ENCODE measurements around the gene CHM. TPM values are rescaled to one million over a fixed set of nuclear protein-coding genes. Genes with fewer than 3 reads are reported as not detected.
A peak's percentile ranks its signal among the peaks of the same experiment; 100 is the strongest.
"Not testable (repeated sequence)": the region's sequence is repeated elsewhere in the genome, so short reads cannot be mapped to it uniquely, and the experiment has no call there.

CHM gene
- polyA plus RNA-seq, 4 donors = 5.6 to 15.6 (median 7.1) TPM

DNA sequence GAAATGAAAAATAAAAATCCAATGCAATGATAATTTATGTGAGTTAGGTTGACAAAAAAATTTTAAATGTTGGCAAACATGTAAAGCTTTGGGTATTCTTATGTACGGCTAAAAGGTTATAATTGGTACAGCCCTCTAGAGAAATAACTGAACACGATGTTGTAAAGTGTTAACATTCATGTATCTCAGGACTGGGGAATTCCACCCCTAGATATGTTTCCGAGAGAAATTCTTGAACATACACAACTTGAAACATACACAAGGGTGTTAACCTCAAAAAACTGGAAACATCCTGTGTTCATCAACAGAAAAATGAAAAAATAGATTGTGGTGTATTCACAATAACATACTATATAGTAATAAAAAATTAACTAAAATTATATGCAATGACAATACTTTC is 91.8 kb downstream of the CHM start:
- WGBS, 3 donors = 83 to 98% (median 87%) methylated on average over 3 of the region's 3 CpGs
- Histone ChIP-seq H3K9me3 (ENCODE audit: control insufficient read depth in 2 of 2, insufficient read depth in 1 of 2, low read depth in 1 of 2, low read length in 1 of 2) (peaks cover 0 to 3% of the 10 kb centered on the region in 2 donors), H3K36me3 (ENCODE audit: control insufficient read depth in 3 of 3, insufficient read depth in 2 of 3, low read depth in 1 of 3, low read length in 3 of 3) (peaks cover 0 to 12% (median 0%) of the 10 kb centered on the region in 3 donors), H3K4me3 (ENCODE audit: low read depth in 1 of 3, low read length in 3 of 3) (no peak overlapping the region), H3K27me3 (ENCODE audit: control insufficient read depth in 3 of 3, insufficient read depth in 3 of 3, low read length in 3 of 3) (no peaks in the 10 kb centered on the region), H3K4me1 (ENCODE audit: control insufficient read depth in 3 of 3, insufficient read depth in 2 of 3, low read depth in 1 of 3, low read length in 2 of 3) (no peaks in the 10 kb centered on the region), H3K27ac (ENCODE audit: low read depth in 1 of 3, low read length in 2 of 3) (no peak overlapping the region)
- DNase-seq (no peak), FAIRE-seq (no peak)

DNA sequence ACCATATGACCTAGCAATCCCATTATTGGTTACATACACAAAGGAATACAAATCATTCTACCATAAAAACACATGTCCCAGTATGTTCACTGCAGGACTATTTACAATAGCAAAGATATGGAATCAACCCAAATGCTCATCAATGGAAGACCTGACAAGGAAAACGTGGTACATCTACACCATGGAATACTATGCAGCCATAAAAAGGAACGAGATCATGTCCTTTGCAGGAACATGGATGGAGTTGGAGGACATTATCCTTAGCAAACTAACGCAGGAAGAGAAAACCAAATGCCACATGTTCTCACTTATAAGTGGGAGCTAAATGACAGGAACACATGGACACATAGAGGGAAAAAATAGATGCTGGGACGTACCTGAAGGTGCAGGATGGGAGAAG is 102.6 kb downstream of the CHM start:
- not testable (repeated sequence) for H3K4me3 ChIP-seq (ENCODE audit: low read depth in 1 of 3, low read length in 3 of 3); DNase-seq; FAIRE-seq; H3K27me3 ChIP-seq (ENCODE audit: control insufficient read depth in 3 of 3, insufficient read depth in 3 of 3, low read length in 3 of 3); H3K27ac ChIP-seq (ENCODE audit: low read depth in 1 of 3, low read length in 2 of 3); H3K4me1 ChIP-seq (ENCODE audit: control insufficient read depth in 3 of 3, insufficient read depth in 2 of 3, low read depth in 1 of 3, low read length in 2 of 3); H3K36me3 ChIP-seq (ENCODE audit: control insufficient read depth in 3 of 3, insufficient read depth in 2 of 3, low read depth in 1 of 3, low read length in 3 of 3)
- H3K9me3 ChIP-seq (ENCODE audit: control insufficient read depth in 2 of 2, insufficient read depth in 1 of 2, low read depth in 1 of 2, low read length in 1 of 2) = peaks cover 0 to 16% of the 10 kb centered on the region in 2 donors
- WGBS, 3 donors = 78 to 92% (median 91%) methylated on average over 4 of the region's 4 CpGs

DNA sequence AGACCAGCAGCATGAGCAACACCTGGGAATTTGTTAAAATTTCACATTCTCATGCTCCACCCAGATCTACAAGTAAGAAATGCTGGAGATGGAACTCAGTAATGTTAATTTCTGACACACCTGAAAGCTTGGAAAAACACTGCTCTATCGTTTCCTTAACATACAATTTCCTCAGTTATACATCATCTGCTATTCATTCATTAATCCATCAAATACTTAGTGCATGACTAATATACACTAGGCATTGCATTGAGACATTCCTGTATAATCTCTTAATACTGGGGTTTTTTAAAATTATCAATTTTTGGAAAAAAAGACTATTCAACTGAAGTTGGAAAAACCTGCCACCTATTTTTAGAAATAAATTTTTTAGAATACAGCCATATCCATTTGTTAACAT is 106.1 kb downstream of the CHM start:
- Histone ChIP-seq H3K27me3 (ENCODE audit: control insufficient read depth in 3 of 3, insufficient read depth in 3 of 3, low read length in 3 of 3) (no peaks in the 10 kb centered on the region), H3K36me3 (ENCODE audit: control insufficient read depth in 3 of 3, insufficient read depth in 2 of 3, low read depth in 1 of 3, low read length in 3 of 3) (peaks cover 0 to 4% (median 2%) of the 10 kb centered on the region in 3 donors), H3K9me3 (ENCODE audit: control insufficient read depth in 2 of 2, insufficient read depth in 1 of 2, low read depth in 1 of 2, low read length in 1 of 2) (peaks cover 0 to 10% of the 10 kb centered on the region in 2 donors), H3K4me1 (ENCODE audit: control insufficient read depth in 3 of 3, insufficient read depth in 2 of 3, low read depth in 1 of 3, low read length in 2 of 3) (no peaks in the 10 kb centered on the region), H3K27ac (ENCODE audit: low read depth in 1 of 3, low read length in 2 of 3) (no peak overlapping the region), H3K4me3 (ENCODE audit: low read depth in 1 of 3, low read length in 3 of 3) (no peak overlapping the region)
- DNase-seq (no peak), FAIRE-seq (no peak)
- 73 to 91% (median 89%) methylated on average over 1 of the region's 1 CpG for WGBS, 3 donors

DNA sequence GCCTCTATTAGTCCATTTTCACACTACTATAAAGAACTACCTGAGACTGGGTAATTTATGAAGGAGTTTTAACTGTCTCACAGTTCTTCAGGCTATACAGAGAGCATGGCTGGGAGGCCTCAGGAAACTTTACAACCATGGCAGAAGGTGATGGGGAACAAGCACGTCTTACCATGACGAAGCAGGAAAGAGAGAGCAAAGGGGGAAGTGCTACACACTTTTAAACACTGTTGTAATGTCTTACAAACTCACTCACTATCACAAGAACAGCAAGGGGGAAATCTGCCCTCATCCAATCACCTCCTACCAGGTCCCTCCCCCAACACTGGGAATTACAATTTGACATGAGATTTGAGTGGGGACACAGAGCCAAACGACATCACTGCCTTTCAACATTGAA is 107.4 kb downstream of the CHM start:
- not testable (repeated sequence) for H3K9me3 ChIP-seq (ENCODE audit: control insufficient read depth in 2 of 2, insufficient read depth in 1 of 2, low read depth in 1 of 2, low read length in 1 of 2); H3K36me3 ChIP-seq (ENCODE audit: control insufficient read depth in 3 of 3, insufficient read depth in 2 of 3, low read depth in 1 of 3, low read length in 3 of 3); H3K4me1 ChIP-seq (ENCODE audit: control insufficient read depth in 3 of 3, insufficient read depth in 2 of 3, low read depth in 1 of 3, low read length in 2 of 3); FAIRE-seq; H3K4me3 ChIP-seq (ENCODE audit: low read depth in 1 of 3, low read length in 3 of 3); H3K27me3 ChIP-seq (ENCODE audit: control insufficient read depth in 3 of 3, insufficient read depth in 3 of 3, low read length in 3 of 3); DNase-seq; H3K27ac ChIP-seq (ENCODE audit: low read depth in 1 of 3, low read length in 2 of 3)
- WGBS, 3 donors = 54 to 86% (median 79%) methylated on average over 3 of the region's 3 CpGs

DNA sequence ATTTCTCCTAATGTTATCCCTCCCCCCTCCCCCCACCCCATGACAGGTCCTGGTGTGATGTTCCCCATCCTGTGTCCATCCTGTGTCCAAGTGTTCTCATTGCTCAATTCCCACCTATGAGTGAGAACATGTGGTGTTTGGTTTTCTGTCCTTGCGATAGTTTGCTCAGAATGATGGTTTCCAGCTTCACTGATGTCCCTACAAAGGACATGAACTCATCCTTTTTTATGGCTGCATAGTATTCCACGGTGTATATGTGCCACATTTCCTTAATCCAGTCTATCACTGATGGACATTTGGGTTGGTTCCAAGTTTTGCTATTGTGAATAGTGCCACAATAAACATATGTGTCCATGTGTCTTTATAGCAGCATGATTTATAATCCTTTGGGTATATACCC is 113.0 kb downstream of the CHM start:
- not testable (repeated sequence) for H3K4me1 ChIP-seq (ENCODE audit: control insufficient read depth in 3 of 3, insufficient read depth in 2 of 3, low read depth in 1 of 3, low read length in 2 of 3); H3K36me3 ChIP-seq (ENCODE audit: control insufficient read depth in 3 of 3, insufficient read depth in 2 of 3, low read depth in 1 of 3, low read length in 3 of 3); H3K4me3 ChIP-seq (ENCODE audit: low read depth in 1 of 3, low read length in 3 of 3); FAIRE-seq; H3K27ac ChIP-seq (ENCODE audit: low read depth in 1 of 3, low read length in 2 of 3); DNase-seq; H3K9me3 ChIP-seq (ENCODE audit: control insufficient read depth in 2 of 2, insufficient read depth in 1 of 2, low read depth in 1 of 2, low read length in 1 of 2); H3K27me3 ChIP-seq (ENCODE audit: control insufficient read depth in 3 of 3, insufficient read depth in 3 of 3, low read length in 3 of 3)
- 74 to 96% (median 91%) methylated on average over 2 of the region's 2 CpGs for WGBS, 3 donors

DNA sequence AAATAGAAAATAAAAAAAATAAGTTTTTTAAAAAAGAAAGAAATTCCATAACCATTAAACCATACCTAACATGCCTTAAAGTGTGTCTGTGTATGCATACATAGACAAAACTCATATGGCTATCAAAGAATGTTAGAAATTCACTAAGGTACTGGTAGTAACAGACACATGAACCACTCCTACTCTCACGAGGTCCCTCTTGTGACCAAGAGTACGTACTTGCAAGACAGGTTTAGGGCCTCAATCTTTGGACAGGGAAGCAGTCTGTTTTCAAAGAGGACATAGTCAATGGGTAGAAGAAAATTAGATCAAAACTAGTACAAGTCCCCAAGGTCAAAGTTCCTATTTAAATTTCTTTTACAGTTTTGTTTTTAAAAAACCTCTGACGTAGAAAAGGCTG is 117.3 kb downstream of the CHM start:
- Histone ChIP-seq H3K4me3 (ENCODE audit: low read depth in 1 of 3, low read length in 3 of 3) (no peak overlapping the region), H3K4me1 (ENCODE audit: control insufficient read depth in 3 of 3, insufficient read depth in 2 of 3, low read depth in 1 of 3, low read length in 2 of 3) (no peaks in the 10 kb centered on the region), H3K36me3 (ENCODE audit: control insufficient read depth in 3 of 3, insufficient read depth in 2 of 3, low read depth in 1 of 3, low read length in 3 of 3) (no peaks in the 10 kb centered on the region), H3K27ac (ENCODE audit: low read depth in 1 of 3, low read length in 2 of 3) (no peak overlapping the region), H3K9me3 (ENCODE audit: control insufficient read depth in 2 of 2, insufficient read depth in 1 of 2, low read depth in 1 of 2, low read length in 1 of 2) (no peaks in the 10 kb centered on the region), H3K27me3 (ENCODE audit: control insufficient read depth in 3 of 3, insufficient read depth in 3 of 3, low read length in 3 of 3) (no peaks in the 10 kb centered on the region)
- FAIRE-seq = no peak
- 59 to 74% (median 65%) methylated on average over 3 of the region's 3 CpGs for WGBS, 3 donors
- peak; percentile 5 to 29 for DNase-seq

DNA sequence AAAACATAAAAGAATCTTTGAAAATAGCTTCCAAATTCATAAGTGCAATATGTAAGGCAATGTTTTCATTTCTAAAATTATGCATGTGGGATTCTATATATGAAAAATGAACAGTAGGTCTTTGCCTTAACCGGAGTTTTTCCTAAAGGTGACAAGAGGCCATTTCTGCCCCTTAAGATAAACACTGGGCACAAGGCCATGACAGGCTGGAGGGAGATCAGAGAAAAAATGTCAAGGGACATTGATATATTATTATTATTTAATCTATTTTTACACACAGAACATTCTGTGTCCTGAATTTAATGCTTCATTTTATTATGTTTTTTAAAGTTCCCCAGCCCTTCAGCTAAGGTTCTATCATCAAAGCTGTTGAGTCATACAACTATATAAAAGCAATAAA is 118.8 kb downstream of the CHM start:
- H3K9me3 ChIP-seq (ENCODE audit: control insufficient read depth in 2 of 2, insufficient read depth in 1 of 2, low read depth in 1 of 2, low read length in 1 of 2) = no peaks in the 10 kb centered on the region
- FAIRE-seq (no peak), DNase-seq (no peak)
- no peak overlapping the region for H3K4me3 ChIP-seq (ENCODE audit: low read depth in 1 of 3, low read length in 3 of 3)
- no peaks in the 10 kb centered on the region for H3K27me3 ChIP-seq (ENCODE audit: control insufficient read depth in 3 of 3, insufficient read depth in 3 of 3, low read length in 3 of 3)
- no peaks in the 10 kb centered on the region for H3K36me3 ChIP-seq (ENCODE audit: control insufficient read depth in 3 of 3, insufficient read depth in 2 of 3, low read depth in 1 of 3, low read length in 3 of 3)
- H3K4me1 ChIP-seq (ENCODE audit: control insufficient read depth in 3 of 3, insufficient read depth in 2 of 3, low read depth in 1 of 3, low read length in 2 of 3) = no peaks in the 10 kb centered on the region
- WGBS, 3 donors = 27 to 77% (median 44%) methylated on average over 1 of the region's 1 CpG
- H3K27ac ChIP-seq (ENCODE audit: low read depth in 1 of 3, low read length in 2 of 3) = no peak overlapping the region

DNA sequence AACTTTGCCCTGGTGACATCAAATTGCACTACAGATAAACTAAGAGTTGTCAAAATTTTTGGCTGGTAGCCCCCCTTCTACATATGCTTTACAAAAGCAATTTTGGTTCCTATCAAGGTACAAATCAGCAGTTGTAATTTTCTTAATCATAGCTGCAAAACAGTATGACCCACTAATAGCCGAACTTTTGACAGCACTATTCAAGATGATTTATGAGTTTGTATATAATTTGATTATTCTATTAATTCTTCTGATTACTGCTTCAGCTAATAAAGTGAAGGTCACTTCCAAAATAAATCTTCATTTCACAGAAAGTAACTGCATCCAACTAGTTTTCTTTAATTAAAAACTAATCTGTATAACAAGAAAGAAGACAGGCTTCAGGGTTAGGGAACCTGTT is 119.6 kb downstream of the CHM start:
- WGBS, 3 donors = 14 to 48% (median 36%) methylated on average over 1 of the region's 1 CpG
- FAIRE-seq (no peak), DNase-seq (no peak)
- H3K4me3 ChIP-seq (ENCODE audit: low read depth in 1 of 3, low read length in 3 of 3) = no peak overlapping the region
- no peaks in the 10 kb centered on the region for H3K9me3 ChIP-seq (ENCODE audit: control insufficient read depth in 2 of 2, insufficient read depth in 1 of 2, low read depth in 1 of 2, low read length in 1 of 2)
- H3K4me1 ChIP-seq (ENCODE audit: control insufficient read depth in 3 of 3, insufficient read depth in 2 of 3, low read depth in 1 of 3, low read length in 2 of 3) = no peaks in the 10 kb centered on the region
- H3K27ac ChIP-seq (ENCODE audit: low read depth in 1 of 3, low read length in 2 of 3) = no peak overlapping the region
- H3K36me3 ChIP-seq (ENCODE audit: control insufficient read depth in 3 of 3, insufficient read depth in 2 of 3, low read depth in 1 of 3, low read length in 3 of 3) = no peaks in the 10 kb centered on the region
- H3K27me3 ChIP-seq (ENCODE audit: control insufficient read depth in 3 of 3, insufficient read depth in 3 of 3, low read length in 3 of 3) = no peaks in the 10 kb centered on the region

DNA sequence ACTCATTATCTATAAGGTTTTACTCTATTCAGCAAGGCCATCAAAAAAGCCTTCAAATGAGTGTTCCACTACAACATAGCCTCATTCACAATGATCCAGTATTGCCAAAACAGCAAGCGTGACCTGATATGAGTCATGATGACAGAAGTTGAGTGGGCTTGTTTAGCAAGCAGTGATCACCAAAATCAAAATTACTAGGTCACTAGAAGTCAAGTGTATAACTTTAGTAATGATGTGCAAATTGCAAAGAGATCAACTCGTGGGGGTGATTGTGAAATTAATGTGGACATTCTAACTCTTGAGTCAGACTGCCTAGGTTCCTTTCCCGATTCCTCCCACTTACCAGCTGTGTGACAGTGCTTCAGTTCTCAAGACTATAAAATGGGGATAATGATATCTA is 124.5 kb downstream of the CHM start:
- FAIRE-seq = no peak
- no peak for DNase-seq
- H3K4me3 ChIP-seq (ENCODE audit: low read depth in 1 of 3, low read length in 3 of 3) = no peak overlapping the region
- 71 to 80% (median 76%) methylated on average over 3 of the region's 3 CpGs for WGBS, 3 donors
- H3K36me3 ChIP-seq (ENCODE audit: control insufficient read depth in 3 of 3, insufficient read depth in 2 of 3, low read depth in 1 of 3, low read length in 3 of 3) = no peaks in the 10 kb centered on the region
- H3K9me3 ChIP-seq (ENCODE audit: control insufficient read depth in 2 of 2, insufficient read depth in 1 of 2, low read depth in 1 of 2, low read length in 1 of 2) = no peaks in the 10 kb centered on the region
- H3K4me1 ChIP-seq (ENCODE audit: control insufficient read depth in 3 of 3, insufficient read depth in 2 of 3, low read depth in 1 of 3, low read length in 2 of 3) = no peaks in the 10 kb centered on the region
- H3K27me3 ChIP-seq (ENCODE audit: control insufficient read depth in 3 of 3, insufficient read depth in 3 of 3, low read length in 3 of 3) = no peaks in the 10 kb centered on the region
- H3K27ac ChIP-seq (ENCODE audit: low read depth in 1 of 3, low read length in 2 of 3) = no peak overlapping the region
